Chondrocyte (in vitro differentiated cells): ENCODE measurements around the gene IFIT1. TPM values are rescaled to one million over a fixed set of nuclear protein-coding genes. Genes with fewer than 3 reads are reported as not detected.
"Not testable (repeated sequence)": the region's sequence is repeated elsewhere in the genome, so short reads cannot be mapped to it uniquely, and the experiment has no call there.

Source experiments
- DNase-seq: peaks from one replicate; pipeline ENCODE4 v3.0.0; 2021; ENCODE audit warnings: mixed read lengths, low spot score
- H3K27ac Mint-ChIP-seq: one replicate; pipeline ENCODE4 v1.8.0; 2021; ENCODE audit warnings: mild to moderate bottlenecking, moderate library complexity, mixed read lengths; ENCODE audit not compliant: unreplicated experiment
- H3K27me3 Mint-ChIP-seq: 2 replicates; pipeline ENCODE4 v1.8.0; 2021; ENCODE audit warnings: low read depth, mixed read lengths
- H3K36me3 Mint-ChIP-seq: 2 replicates; pipeline ENCODE4 v1.8.0; 2021; ENCODE audit warnings: low read depth, mixed read lengths
- H3K4me1 Mint-ChIP-seq: 2 replicates; pipeline ENCODE4 v1.8.0; 2021; ENCODE audit warnings: low read depth, mild to moderate bottlenecking, mixed read lengths
- H3K4me3 Mint-ChIP-seq: one replicate; pipeline ENCODE4 v1.8.0; 2021; ENCODE audit warnings: mild to moderate bottlenecking, moderate library complexity, mixed read lengths; ENCODE audit not compliant: unreplicated experiment
- H3K9me3 Mint-ChIP-seq: 2 replicates; pipeline ENCODE4 v1.8.0; 2021; ENCODE audit warnings: low read depth, mixed read lengths
- total RNA-seq: library from RNA; stranded (reverse); gene quantifications from 3 replicates; pipeline ENCODE4 v1.2.1, GENCODE V29; 2021
- TF ChIP-seq, protein P1 (sequence below): fragments of 200-600 bp; sonication (generic); IDR thresholded peaks from 2 replicates; pipeline ENCODE4 v1.5.0; 2021; ENCODE audit warnings: antibody characterized with exemption, mild to moderate bottlenecking, moderate library complexity

Gene IFIT1
- total RNA-seq, 1 donor from 2014 or later = 2.0 TPM

DNA sequence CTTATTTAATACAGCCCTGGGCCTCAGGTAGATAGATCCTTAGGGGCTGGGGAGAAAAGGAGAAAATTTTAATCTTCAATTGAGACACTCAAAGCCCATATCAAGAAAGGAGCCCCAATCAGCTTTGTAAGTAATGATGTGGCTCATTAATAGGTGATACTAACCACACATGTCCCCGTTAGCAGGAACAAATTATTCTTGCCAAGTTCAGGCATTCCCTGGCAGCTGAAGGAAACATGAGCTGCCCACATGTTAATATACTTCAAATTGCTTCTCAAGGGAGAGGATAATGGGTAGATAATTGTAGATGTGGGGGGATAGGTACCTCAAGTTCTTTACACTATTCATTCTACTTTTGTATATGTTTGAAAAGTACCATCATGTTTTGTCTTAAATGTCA is 36.5 kb downstream of the IFIT1 start:
- Mint-ChIP-seq H3K27me3 (no peaks in the 10 kb centered on the region), H3K9me3 (no peaks in the 10 kb centered on the region), H3K4me3 (no peak overlapping the region), H3K27ac (no peak overlapping the region), H3K36me3 (no peaks in the 10 kb centered on the region), H3K4me1 (peaks cover 48% of the 10 kb centered on the region)
- no peak for DNase-seq
- TF ChIP-seq, protein P1, sequence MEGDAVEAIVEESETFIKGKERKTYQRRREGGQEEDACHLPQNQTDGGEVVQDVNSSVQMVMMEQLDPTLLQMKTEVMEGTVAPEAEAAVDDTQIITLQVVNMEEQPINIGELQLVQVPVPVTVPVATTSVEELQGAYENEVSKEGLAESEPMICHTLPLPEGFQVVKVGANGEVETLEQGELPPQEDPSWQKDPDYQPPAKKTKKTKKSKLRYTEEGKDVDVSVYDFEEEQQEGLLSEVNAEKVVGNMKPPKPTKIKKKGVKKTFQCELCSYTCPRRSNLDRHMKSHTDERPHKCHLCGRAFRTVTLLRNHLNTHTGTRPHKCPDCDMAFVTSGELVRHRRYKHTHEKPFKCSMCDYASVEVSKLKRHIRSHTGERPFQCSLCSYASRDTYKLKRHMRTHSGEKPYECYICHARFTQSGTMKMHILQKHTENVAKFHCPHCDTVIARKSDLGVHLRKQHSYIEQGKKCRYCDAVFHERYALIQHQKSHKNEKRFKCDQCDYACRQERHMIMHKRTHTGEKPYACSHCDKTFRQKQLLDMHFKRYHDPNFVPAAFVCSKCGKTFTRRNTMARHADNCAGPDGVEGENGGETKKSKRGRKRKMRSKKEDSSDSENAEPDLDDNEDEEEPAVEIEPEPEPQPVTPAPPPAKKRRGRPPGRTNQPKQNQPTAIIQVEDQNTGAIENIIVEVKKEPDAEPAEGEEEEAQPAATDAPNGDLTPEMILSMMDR = no peak

- DNase-seq = no peak
- TF ChIP-seq, protein P1 = no peak
- H3K4me1 Mint-ChIP-seq = peaks cover 39% of the 10 kb centered on the region
- no peak overlapping the region for H3K4me3 Mint-ChIP-seq
- H3K36me3 Mint-ChIP-seq = no peaks in the 10 kb centered on the region
- no peaks in the 10 kb centered on the region for H3K9me3 Mint-ChIP-seq
- peak overlapping the region; percentile 28 for H3K27ac Mint-ChIP-seq
- H3K27me3 Mint-ChIP-seq = no peaks in the 10 kb centered on the region
Measured at GRCh38 chr10:89431977-89432376, 39.6 kb downstream of the IFIT1 start.

- Mint-ChIP-seq H3K4me1 (no peaks in the 10 kb centered on the region), H3K4me3 (no peak overlapping the region), H3K36me3 (peaks cover under 1% of the 10 kb centered on the region), H3K27ac (no peak overlapping the region), H3K27me3 (no peaks in the 10 kb centered on the region), H3K9me3 (no peaks in the 10 kb centered on the region)
- TF ChIP-seq, protein P1 = no peak
- no peak for DNase-seq
Measured at GRCh38 chr10:89438525-89438924, 46.1 kb downstream of the IFIT1 start.

- TF ChIP-seq, protein P1 = no peak
- H3K27me3 Mint-ChIP-seq = no peaks in the 10 kb centered on the region
- no peak for DNase-seq
- peaks cover 2% of the 10 kb centered on the region for H3K36me3 Mint-ChIP-seq
- H3K9me3 Mint-ChIP-seq = no peaks in the 10 kb centered on the region
- H3K4me3 Mint-ChIP-seq = no peak overlapping the region
- no peak overlapping the region for H3K27ac Mint-ChIP-seq
- no peaks in the 10 kb centered on the region for H3K4me1 Mint-ChIP-seq
Measured at GRCh38 chr10:89440226-89441009, 48.0 kb downstream of the IFIT1 start.

DNA sequence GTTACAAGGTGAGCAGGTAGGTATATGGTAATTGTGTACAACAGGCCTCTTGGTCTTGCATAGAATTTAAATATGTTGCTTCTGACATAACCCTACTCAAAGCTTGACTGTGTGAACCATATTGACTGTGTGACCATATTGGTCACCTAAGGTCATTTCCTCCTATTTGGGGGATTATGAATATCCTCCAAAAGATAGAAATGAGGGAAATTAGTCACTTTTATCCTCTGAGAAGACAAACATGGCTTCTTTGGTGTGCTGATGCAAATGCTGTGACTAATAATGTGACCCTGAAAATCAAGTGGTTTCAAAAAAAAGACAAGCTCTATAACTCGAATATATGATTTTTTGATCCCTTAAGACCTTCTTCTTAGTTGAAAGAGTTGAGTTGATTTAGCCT is 49.9 kb downstream of the IFIT1 start:
- Mint-ChIP-seq H3K36me3 (peaks cover 4% of the 10 kb centered on the region), H3K9me3 (peaks cover 13% of the 10 kb centered on the region), H3K4me1 (no peaks in the 10 kb centered on the region), H3K4me3 (no peak overlapping the region), H3K27ac (no peak overlapping the region), H3K27me3 (no peaks in the 10 kb centered on the region)
- TF ChIP-seq, protein P1 = no peak
- no peak for DNase-seq

GRCh38 chr10:89444819-89445218 is 52.4 kb downstream of the IFIT1 start:
- DNase-seq, H3K27ac Mint-ChIP-seq, H3K4me3 Mint-ChIP-seq, H3K36me3 Mint-ChIP-seq, H3K4me1 Mint-ChIP-seq, H3K27me3 Mint-ChIP-seq: not testable (repeated sequence)
- peaks cover 15% of the 10 kb centered on the region for H3K9me3 Mint-ChIP-seq
